Stomach (tissue), 4 donors: ENCODE data around the gene PKD2L2.

ENCODE experiments used
- EP300 ChIP-seq: sonication (generic); formaldehyde crosslinking; IDR thresholded peaks from one replicate; pipeline ENCODE4 v1.6.1; 2017; ENCODE audit warnings: antibody characterized with exemption
- POLR2A ChIP-seq, 4 donors: fragments of 450-650 bp; IDR thresholded peaks; one replicate each; pipeline ENCODE4 v1.6.1; 2016; ENCODE audit warnings: antibody characterized with exemption in 4 of 4, control low read depth in 2 of 4, mild to moderate bottlenecking in 1 of 4, moderate library complexity in 1 of 4
- POLR2AphosphoS5 ChIP-seq, 3 donors: sonication (generic); formaldehyde crosslinking; IDR thresholded peaks; one replicate each; pipeline ENCODE4 v1.6.1; 2016; ENCODE audit warnings: antibody characterized with exemption in 3 of 3
- TF ChIP-seq, protein P1 (sequence below), 7 experiments: fragments of 450-650 bp in 4 of 7; fragments of 200-600 bp in 3 of 7; sonication (generic) in 3 of 7; IDR thresholded peaks; one replicate each; pipeline ENCODE4 v1.5.1; 2016 to 2019; ENCODE audit warnings: antibody characterized with exemption in 7 of 7, control low read depth in 2 of 7, mild to moderate bottlenecking in 1 of 7

DNA sequence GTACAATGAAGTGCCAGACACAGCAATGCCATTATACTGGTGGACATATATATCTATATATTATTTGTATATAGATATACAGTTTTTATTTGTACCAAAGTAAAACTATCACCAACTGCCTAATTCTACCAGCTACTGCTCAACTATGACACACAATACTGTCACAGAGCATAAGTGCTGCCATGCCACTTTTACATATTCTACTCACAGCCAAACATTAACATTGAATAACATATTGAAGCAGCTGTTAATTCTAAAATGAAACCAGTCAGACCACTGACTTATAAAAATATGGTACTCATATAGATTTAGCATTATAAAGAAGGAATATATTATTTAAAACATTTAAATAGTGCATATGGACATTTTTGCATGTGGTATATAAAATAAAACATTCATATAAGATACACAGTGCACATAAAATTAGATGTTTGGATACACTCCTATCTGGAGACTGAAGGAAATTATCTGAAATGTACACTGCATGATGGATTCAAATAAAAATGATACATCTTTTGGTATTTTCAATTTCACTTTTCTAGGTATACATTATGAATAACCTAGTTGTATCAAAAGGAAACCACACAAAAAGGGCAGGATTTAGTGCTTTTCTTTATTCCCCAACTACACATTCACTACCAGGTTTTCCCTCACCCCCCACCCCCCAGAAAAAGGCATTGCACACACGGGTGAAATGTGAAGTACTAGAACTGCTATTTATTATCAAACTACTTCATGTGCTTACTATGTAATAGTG is 48.9 kb downstream of the PKD2L2 start:
- TF ChIP-seq POLR2A (IDR thresholded peaks at IDR 0.05) (no peak), EP300 (no peak), POLR2AphosphoS5 (IDR thresholded peaks at IDR 0.05) (no peak)
- TF ChIP-seq, protein P1, sequence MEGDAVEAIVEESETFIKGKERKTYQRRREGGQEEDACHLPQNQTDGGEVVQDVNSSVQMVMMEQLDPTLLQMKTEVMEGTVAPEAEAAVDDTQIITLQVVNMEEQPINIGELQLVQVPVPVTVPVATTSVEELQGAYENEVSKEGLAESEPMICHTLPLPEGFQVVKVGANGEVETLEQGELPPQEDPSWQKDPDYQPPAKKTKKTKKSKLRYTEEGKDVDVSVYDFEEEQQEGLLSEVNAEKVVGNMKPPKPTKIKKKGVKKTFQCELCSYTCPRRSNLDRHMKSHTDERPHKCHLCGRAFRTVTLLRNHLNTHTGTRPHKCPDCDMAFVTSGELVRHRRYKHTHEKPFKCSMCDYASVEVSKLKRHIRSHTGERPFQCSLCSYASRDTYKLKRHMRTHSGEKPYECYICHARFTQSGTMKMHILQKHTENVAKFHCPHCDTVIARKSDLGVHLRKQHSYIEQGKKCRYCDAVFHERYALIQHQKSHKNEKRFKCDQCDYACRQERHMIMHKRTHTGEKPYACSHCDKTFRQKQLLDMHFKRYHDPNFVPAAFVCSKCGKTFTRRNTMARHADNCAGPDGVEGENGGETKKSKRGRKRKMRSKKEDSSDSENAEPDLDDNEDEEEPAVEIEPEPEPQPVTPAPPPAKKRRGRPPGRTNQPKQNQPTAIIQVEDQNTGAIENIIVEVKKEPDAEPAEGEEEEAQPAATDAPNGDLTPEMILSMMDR (IDR thresholded peaks at IDR 0.05), result no peak
